Measurements from ENCODE around the gene ZNF778. TPM values are rescaled to one million over a fixed set of nuclear protein-coding genes. Genes with fewer than 3 reads are reported as not detected.

The ZNF778 gene
- total and polyA plus RNA-seq, 2 of the 13 experiments (the other 11 are each of a cell fraction or from before 2014, with no cell fraction given), result 3.8 to 7.2 TPM

GRCh38 chr16:89197633-89198416 is 19.7 kb upstream of the ZNF778 start (continued):
- no peak for TF ChIP-seq GLMP (CRISPR knock-in tag; IDR thresholded peaks at IDR 0.05; ENCODE audit: borderline replicate concordance)
- peak; percentile 17 for TF ChIP-seq AGO1 (IDR thresholded peaks at IDR 0.05; ENCODE audit: low read depth, low read length, poor library complexity, severe bottlenecking)
- TF ChIP-seq USF2 (IDR thresholded peaks at IDR 0.05; ENCODE audit: low read depth, low read length), result no peak
- TF ChIP-seq USF2 (CRISPR knock-in tag; IDR thresholded peaks at IDR 0.05; ENCODE audit: borderline replicate concordance), result no peak
- TF ChIP-seq RELA (CRISPR knock-in tag; IDR thresholded peaks at IDR 0.05), result no peak
- TF ChIP-seq ZBTB25 (CRISPR knock-in tag; IDR thresholded peaks at IDR 0.05), result peak; percentile 74; the same call in 1 of the 2 replicates
- TF ChIP-seq ZNF362 (CRISPR knock-in tag; IDR thresholded peaks at IDR 0.05; ENCODE audit: borderline replicate concordance), result no peak; the same call in 1 of the 2 replicates
- TF ChIP-seq HOXA9 (CRISPR knock-in tag; IDR thresholded peaks at IDR 0.05; ENCODE audit: borderline replicate concordance), result 0 out of 2 replicates have a peak, but pooled peaks have one; percentile 30
- TF ChIP-seq HINFP (CRISPR knock-in tag; IDR thresholded peaks at IDR 0.05; ENCODE audit: low read depth), result peak; percentile 51; the same call in 1 of the 2 replicates
- 0 out of 2 replicates have a peak, but pooled peaks have one; percentile 69 for TF ChIP-seq NKX3-1 (CRISPR knock-in tag; IDR thresholded peaks at IDR 0.05)
- TF ChIP-seq PATZ1 (CRISPR knock-in tag; IDR thresholded peaks at IDR 0.05), result peak; percentile 99
- peak; percentile 97; the same call in 1 of the 2 replicates for TF ChIP-seq SNAI1 (CRISPR knock-in tag; IDR thresholded peaks at IDR 0.05; ENCODE audit: borderline replicate concordance)
- TF ChIP-seq SOX5 (CRISPR knock-in tag; IDR thresholded peaks at IDR 0.05; ENCODE audit: borderline replicate concordance), result peak; percentile 98
- no peak for TF ChIP-seq THAP8 (CRISPR knock-in tag; IDR thresholded peaks at IDR 0.05; ENCODE audit: borderline replicate concordance)
- peak; percentile 87 for TF ChIP-seq TP53 (CRISPR knock-in tag; conservative IDR thresholded peaks at IDR 0.05)

Data from HepG2 (cell line).